Bone marrow (tissue), 2 donors: ENCODE data around the gene UGT1A6.
"Not testable (repeated sequence)": the region's sequence is repeated elsewhere in the genome, so short reads cannot be mapped to it uniquely, and the experiment has no call there.

ENCODE experiments used
- DNase-seq, 2 donors: peaks; one replicate each; lab custom pipeline; 2025; lab: John Stamatoyannopoulos, UW

Gene UGT1A6

DNA sequence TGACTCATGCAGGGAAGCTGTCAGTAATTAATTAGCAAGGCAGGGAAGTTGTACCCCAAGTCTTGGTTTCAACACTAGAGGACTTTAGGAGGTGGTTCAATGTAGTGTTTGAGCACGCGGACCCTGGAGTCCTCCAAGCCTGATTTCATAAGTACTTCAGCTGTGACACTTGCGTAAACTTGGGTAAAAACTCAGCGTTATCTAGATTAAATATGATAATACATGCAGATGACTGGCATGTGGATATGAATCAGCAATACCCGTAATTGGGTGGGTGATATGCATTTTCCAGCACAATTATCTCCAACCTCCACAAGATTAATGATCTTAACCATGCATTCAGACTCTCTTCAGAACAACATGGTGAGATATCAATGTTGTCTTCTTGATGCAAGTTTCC is 5.8 kb upstream of the UGT1A6 start:
- no peak for DNase-seq

DNA sequence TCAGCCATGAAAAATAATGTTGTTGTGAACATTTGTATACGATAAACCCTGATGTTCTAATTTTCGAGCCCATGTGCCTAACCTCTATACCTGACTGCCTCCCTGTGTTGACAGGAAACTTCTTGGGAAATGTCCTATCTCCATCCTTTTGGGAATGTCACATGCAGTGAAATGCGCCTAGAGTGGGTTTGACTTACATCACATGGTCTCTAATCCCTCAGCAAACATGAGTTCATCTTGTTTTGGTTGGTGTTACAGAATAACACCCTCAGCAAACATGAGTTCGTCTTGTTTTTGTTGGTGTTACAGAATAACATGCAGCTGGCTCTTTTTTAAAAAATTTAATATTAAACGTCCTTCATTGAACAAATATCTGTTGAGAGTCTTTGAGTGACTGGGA is 4.3 kb upstream of the UGT1A6 start:
- DNase-seq, result no peak

DNA sequence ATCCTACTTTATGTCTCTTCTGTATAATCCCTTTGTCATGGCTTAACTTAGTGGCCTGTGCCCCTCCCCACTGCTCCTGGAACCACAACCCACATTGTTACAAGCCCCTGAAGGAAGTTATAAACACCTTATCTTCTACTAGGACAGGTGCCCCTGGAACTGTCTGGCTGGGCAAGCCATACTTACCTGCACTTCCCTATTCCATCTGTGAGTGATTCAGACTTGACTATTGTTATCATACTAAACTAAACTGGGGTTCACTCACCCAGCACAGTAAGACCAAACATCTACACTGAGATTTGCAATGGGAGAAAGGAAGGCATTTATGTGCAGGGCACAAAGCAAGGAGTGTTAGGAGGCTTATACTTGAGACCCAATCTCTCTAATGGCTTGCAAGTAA is 3.7 kb upstream of the UGT1A6 start:
- no peak for DNase-seq

DNA sequence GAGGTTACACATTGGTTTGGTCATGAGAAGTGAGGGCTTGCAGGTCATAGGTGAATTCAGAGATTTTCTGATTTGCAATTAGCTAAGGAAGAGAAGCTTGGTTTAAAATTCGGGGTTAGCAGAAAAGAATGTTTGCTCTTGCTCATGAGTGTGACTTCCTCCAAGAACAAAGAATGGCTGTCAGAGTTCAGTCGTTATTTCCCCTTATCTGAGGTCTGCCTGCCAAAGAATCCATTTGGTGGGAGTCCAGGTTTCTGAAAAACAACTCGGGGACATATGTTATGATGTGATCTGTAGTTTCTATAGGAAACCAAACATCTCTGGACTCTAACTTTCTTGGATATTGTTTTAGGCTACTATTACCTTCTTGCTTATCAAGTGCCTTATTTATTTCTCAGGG is 3.2 kb upstream of the UGT1A6 start:
- no peak for DNase-seq

DNA sequence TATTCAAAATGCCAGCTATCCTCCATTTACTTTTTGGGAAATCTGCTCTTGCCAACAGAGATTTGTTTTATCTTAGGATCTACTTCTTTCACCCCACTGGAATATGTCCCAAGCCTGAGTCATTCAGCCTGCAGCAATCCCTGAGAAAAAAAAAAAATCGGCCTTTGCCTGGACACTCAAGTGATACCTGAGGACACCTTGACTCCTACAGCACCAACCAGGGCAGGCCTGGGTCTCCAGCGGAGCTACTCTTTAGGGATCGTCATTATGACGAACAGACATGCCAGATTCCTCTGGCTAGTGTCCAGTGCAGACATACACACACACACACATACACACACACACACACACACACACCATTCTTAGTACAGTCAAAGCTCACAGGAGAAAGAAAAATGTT is 2.2 kb upstream of the UGT1A6 start:
- DNase-seq, result no peak

DNA sequence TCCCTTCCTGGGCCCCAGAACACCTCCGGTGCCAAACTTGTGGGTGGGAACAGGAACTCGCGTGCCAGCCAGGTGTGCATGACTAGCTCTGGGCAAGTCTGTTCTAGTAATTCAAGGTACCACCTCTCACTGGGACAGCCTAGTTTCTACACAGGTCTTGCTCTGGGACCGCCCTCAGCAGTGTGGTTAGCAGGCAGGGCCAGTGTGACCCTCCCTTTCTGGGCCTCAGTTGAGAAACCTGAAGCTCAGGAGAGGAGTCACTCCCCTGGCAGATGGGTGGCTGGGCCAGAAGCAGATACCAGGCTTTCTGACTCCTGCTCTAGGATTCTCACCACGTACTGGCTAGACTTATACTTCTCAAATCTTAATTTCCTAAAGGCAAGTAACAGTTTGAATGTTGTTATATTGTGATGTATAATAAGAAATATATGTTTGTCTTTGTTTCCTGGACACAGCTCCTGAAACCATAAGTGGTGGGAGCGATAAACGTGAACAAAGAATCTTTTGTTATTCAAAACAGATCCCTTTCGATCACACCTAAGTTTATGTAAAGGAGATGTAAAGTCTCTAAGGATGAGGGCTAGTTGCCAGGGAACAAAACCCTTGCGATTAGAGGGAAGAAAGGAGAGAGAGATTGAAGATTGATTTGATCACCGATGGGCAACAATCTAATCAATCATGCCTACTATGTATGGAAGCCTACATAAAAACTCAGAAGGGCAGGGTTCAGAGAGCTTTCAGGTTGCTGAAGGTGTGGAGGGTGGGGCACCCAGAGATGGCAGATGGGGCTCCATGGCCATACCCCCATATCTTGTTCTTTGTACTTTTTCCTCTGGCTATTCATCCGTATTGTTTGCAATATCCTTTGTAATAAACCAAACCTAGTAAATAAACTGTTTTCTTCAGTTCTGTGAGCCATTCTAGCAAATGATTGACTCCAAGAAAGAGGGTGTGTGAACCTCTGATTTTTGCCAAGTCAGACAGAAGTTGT is 952 bp upstream of the UGT1A6 start:
- DNase-seq, result no peak

DNA sequence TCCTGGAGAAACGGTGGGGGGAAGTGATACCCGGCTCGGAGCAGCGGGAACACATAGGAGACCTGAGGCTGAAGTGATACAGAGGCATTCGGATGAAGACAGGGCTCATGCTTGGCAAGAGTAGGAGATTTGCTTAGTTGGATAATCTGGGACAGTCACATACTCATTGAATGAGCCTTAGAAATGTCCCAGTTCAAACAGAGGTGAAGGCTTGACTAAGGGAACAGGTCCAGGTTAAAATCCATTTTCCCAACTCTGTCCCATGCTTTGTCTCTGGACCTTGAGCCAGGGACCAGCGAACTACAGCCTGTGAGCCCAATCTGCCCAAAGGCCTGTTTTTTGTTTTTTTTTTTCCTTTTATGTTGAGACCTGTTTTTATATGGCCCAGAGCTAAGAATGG is 1.3 kb downstream of the UGT1A6 start:
- no peak for DNase-seq

DNA sequence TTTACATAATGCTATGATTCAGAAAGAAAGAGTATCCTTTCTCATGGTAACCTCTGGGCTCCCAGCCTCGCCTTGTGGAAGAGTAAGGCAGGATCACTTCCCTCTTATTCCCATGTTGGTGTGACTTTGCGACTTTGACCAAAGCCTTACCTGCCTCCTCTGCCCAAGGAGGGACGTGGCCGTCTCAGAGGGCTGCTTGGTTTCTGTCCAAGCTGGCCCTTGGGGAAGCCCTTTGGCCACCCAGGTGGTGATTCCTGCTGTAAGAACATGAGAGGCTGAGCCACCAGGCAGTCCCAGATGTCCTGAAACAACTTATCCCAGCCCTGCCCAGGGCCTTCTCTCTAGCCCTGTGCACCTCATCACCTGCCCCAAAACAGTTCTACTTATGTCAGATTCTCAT is 6.0 kb downstream of the UGT1A6 start:
- DNase-seq, result no peak

DNA sequence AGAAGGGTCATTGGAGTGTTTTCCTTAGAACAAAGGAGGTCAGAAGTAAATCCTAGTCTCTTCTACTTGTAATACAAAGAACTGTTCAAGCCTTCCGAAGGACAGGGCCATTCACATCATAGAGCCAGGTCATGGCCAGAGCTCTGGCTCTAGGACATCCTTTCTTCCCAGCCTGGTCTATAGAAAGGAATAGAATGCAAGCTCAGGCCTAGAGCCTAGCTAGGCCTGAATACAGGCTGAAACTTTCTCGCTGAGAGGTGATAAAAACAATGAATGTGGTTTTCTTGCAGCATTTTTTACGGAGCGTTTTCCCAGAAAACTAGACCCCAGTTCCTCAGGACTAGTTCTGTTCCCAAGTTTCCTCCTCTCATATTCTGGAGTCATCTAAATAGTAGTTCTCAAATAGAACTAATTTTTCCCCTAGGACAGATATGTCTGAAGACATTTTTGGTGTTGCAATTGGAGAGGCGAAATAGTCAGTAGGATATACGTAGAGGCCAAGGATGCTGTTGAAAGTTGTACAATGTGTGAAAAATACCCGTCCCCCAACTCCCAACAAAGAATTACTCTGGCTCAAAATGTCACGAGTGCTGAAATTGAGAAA is 6.8 kb downstream of the UGT1A6 start:
- no peak for DNase-seq

DNA sequence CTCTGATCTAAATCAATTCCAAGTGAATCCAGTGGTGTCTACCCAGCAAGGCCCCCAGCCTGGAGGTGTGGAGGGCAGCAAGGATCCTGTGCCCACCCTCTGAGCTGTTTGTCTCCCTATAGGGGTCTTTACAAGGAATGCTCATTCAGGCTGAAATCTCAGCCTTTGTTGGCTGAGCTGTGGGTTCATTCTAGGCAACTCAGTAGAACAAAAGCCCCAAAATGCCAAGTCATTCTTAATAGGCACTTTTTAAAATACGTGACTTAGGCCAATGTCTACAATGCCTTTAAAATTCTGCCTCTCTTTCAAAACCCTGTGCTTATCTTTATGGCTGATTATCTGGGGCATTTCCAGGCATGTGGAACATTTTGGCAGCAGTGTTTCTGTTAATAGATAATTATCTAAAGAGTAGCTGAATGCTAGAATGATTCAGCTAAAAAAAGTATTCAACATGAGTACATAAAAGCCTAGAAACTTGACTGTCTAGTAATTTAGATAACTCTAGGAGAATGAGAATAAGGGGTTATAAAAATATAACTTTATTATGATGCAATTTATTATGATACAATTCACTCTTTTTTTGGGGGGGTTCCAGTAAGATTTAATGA is 7.4 kb downstream of the UGT1A6 start:
- DNase-seq, result no peak

DNA sequence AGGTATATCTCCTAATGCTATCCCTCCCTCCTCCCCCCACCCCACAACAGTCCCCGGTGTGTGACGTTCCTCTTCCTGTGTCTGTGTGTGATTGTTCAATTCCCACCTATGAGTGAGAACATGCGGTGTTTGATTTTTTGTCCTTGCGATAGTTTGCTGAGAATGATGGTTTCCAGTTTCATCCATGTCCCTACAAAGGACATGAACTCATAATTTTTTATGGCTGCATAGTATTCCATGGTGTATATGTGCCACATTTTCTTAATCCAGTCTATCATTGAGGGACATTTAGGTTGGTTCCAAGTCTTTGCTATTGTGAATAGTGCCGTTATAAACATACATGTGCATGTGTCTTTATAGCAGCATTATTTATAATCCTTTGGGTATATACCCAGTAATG is 8.2 kb downstream of the UGT1A6 start:
- DNase-seq, result not testable (repeated sequence)

DNA sequence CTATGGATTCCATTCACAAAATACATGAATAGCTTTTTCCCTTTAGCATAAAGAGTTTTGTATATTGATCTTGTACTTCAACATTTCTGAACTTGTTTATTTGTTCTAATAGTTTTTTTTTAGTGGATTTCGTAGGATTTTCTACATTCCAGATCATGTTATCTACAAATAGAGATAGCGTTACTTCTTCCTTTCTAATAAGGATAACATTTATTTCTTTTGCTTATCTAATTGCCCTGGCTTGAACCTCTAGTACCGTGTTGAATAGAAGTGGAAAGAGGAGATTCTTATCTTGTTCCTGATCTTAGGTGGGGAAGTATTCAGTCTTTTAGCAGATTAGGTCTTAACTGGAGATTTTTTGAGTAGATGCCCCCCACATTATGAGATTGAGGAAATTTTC is 9.5 kb downstream of the UGT1A6 start:
- DNase-seq, result no peak

DNA sequence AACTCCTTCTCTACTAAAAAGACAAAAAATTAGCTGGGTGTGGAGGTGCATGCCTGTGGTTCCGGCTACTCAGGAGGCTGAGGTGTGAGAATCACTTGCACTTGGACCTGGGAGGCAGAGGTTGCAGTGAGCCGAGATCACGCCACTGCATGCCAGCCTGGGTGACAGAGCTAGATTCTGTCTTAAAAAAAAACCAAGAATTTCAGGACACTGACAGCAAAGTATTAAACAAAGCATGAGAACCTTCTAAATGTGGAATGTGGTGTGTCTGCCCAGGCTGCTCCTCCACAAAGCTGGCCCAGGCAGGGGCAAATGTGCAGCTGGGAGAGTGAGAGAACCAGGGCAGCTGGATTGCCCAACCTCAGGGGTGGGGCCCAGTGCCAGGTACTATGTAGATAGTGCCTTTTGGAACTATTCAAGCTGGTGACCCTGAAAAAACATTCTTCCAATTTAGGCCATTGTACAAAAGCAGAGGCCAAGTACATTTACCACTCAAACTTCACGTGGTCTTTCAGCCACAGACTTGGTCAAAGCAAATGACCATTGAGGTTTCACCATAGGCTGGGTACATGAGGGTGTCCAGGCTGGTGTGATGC is 13.3 kb downstream of the UGT1A6 start:
- no peak for DNase-seq

DNA sequence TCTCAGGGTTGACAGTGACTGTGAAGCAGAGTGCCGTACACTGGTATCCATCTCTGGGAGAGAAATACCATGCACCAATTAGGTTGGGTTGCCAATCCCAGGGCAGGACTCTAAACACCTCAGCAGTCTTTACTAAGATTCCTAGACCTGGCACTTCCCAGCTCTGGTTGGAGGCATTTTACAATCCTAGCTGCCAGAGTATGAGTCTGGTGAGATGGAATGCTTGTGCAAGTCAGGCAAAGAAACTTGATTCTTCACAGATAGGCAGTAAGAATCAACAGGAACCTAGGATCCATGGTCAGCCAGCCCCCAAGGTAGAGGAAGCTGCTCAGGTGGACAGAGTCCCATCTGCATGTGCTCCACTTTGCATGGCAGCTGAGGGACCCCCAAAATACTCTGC is 14.0 kb downstream of the UGT1A6 start:
- no peak for DNase-seq

DNA sequence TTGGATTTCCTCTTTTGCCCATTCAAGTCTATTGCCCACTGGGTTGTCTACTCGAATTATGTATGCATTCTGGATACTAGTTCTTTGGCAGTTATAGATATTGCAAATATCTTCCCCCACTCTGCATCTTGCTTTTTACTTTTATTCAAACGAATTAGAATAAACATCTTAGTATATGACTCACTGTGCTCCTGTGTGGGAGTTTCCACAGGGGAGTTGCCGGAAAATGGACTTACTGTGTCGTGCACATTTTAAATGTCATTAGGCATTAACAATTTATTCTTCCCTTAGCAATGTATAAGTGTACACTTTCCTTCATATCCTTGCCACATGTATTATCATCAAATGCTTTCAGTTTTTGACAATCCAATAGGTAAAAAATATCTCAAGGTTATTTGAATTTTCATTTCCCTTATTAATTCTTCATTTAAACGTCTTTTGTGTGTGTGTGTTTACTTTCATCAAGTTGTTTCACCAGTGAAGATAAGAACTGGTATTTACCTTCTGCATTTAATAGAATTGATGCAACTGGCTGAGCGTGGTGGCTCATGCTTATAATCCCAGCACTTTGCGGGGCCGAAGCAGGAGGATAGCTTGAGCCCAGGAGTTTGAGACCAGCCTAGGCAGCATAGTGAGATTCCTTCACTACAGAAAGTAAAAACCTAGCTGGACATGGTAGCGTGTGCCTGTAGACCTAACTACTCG is 15.4 kb downstream of the UGT1A6 start:
- DNase-seq, result no peak

DNA sequence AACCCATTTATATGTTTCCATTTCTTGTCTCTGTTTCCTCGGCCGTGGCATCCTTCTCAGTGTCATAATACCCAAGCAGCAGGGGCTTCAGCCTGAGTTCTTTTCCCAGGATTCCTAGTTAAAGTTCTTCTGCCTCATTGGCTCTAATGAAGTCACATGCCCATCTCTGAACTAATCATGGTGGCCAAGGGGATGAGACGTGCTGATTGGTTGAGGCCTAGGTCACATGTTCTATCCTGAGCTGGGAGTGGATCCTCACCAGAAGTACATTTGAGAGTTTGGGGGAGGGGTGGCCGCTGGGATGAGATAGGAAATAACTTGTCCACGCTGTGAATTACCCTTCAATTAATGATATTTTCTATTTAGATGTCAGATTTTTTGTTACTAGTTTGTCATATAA is 16.3 kb downstream of the UGT1A6 start:
- no peak for DNase-seq

DNA sequence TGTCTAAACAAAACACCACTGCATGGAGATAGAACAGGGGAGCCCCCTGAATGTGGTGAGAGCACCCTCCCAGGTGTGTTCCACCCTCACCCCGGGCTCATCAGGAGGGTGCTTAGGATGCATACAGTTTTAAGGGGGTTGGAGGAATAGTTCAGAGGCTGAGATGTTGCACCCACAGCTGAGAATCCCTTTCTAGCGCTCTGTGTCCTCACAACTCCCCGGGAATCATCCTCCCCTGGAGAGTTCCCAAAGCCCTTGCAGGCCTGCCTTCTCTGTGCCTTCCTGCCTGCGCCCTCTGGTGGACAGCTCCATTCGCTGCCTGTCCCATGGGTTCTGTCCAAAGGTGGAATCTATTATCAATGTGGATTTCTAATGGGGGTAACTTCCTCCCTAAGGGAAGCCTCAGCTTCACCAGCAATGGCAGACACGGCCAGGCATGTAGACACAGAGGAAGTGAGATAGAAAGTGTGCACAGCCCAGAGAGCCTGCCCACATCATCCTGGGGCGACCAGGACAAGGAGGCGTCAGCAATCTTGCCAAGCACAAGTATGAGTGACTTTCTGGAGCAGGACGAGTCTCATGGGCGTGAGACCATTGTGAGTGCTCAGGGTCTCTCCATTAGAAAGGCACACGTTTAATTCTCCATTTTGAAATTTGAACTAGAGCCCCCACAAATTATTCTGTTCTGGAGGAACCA is 18.8 kb downstream of the UGT1A6 start:
- DNase-seq, result peak; percentile 14 to 26

DNA sequence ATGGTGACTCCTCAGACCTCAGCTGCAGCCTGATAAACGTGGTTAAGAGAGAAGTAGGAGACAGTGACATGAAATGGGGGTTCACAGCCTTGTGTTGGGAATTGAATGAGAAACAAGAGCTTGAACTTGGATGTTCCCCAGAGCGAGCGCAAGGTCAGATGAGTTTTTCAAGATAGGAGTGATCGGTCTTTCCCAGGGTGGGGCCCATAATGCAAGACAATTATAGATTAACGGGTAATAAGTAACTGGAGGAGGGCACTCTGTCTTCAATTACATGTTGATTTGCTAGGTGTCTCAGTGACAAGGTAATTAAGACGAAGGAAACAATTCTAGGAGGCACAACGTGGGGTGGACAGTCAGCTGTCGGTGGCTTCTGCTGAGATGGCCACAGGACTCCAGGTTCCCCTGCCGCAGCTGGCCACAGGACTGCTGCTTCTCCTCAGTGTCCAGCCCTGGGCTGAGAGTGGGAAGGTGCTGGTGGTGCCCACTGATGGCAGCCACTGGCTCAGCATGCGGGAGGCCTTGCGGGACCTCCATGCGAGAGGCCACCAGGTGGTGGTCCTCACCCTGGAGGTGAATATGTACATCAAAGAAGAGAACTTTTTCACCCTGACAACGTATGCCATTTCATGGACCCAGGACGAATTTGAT is 20.0 kb downstream of the UGT1A6 start, which contains the start of gene UGT1A5:
Gene UGT1A5, plus strand, starts transcription at position 297 of the 651 bp plus-strand sequence. Its CDS starts 85 bp downstream, at position 382.
- no peak for DNase-seq

DNA sequence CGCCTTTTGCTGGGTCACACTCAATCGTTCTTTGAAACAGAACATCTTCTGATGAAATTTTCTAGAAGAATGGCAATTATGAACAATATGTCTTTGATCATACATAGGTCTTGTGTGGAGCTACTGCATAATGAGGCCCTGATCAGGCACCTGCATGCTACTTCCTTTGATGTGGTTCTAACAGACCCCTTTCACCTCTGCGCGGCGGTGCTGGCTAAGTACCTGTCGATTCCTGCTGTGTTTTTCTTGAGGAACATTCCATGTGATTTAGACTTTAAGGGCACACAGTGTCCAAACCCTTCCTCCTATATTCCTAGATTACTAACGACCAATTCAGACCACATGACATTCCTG is 20.5 kb downstream of the UGT1A6 start:
- DNase-seq, result no peak

DNA sequence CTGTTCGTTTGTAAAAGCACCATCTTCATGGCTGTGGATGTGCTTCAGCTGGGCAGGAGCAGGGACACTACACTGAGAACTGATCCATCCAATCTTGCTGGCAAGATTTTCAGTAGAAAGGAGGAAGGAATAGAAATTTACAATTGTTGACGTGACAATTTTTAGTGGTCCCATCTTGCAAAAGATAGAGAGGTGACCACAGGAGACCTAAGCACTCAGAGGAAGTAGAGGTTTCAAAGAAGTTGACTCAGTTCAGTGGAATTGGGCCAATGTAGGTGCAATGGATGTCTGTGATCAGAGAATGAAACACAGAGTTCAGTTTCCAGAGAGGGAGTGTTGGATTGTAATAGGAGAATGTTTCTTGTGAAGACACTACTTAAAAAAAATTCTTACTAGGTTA is 21.4 kb downstream of the UGT1A6 start:
- DNase-seq, result no peak

DNA sequence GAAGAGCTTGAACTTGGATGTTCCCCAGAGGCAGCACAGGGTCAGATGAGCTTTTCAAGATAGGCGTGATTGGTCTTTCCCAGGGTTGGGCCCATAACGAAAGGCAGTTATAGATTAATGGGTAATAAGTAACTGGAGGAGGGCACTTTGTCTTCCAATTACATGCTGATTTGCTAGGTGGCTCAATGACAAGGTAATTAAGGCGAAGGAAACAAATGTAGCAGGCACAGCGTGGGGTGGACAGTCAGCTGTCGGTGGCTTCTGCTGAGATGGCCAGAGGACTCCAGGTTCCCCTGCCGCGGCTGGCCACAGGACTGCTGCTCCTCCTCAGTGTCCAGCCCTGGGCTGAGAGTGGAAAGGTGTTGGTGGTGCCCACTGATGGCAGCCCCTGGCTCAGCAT is 25.9 kb downstream of the UGT1A6 start, which contains the start of gene UGT1A4:
Gene UGT1A4, plus strand, starts transcription at position 185 of the 400 bp plus-strand sequence. Its CDS starts 85 bp downstream, at position 270.
- no peak for DNase-seq
